ENCODE results near the gene FH. TPM values are rescaled to one million over a fixed set of nuclear protein-coding genes. Genes with fewer than 3 reads are reported as not detected.
A peak's percentile ranks its signal among the peaks of the same experiment; 100 is the strongest.

Gene FH
- polyA plus RNA-seq, 1 donor (not counting 4 experiments of a cell fraction or from before 2014, with no cell fraction given): 101 TPM

- H3K4me1 ChIP-seq (ENCODE audit: control insufficient read depth, extremely low read depth, insufficient read depth, low read length): peaks cover 8% of the 10 kb centered on the region
- no peaks in the 10 kb centered on the region for H3K9me3 ChIP-seq (ENCODE audit: control insufficient read depth, low read depth, low read length)
- H2AFZ ChIP-seq (ENCODE audit: control insufficient read depth, low read length): peak overlapping the region; percentile 66
- peak overlapping the region; percentile 3 for H3K27ac ChIP-seq (ENCODE audit: control insufficient read depth, insufficient read depth, low read length)
- no peaks in the 10 kb centered on the region for H3K27me3 ChIP-seq (ENCODE audit: control insufficient read depth, extremely low read depth, insufficient read depth, low read length)
- H3K9ac ChIP-seq (ENCODE audit: control insufficient read depth, extremely low read depth, insufficient read depth, low read length): no peak overlapping the region
- no peak for DNase-seq (ENCODE audit: low read depth, low spot score)
- FAIRE-seq: peak; percentile 61
- H4K20me1 ChIP-seq (ENCODE audit: control insufficient read depth, extremely low read depth, insufficient read depth, low read length): no peaks in the 10 kb centered on the region
- H3K4me2 ChIP-seq (ENCODE audit: control insufficient read depth, extremely low read depth, insufficient read depth, low read depth, low read length): peak overlapping the region; percentile 2
- TF ChIP-seq EZH2 (IDR thresholded peaks at IDR 0.05; ENCODE audit: low read length): no peak
- TF ChIP-seq, protein P1, sequence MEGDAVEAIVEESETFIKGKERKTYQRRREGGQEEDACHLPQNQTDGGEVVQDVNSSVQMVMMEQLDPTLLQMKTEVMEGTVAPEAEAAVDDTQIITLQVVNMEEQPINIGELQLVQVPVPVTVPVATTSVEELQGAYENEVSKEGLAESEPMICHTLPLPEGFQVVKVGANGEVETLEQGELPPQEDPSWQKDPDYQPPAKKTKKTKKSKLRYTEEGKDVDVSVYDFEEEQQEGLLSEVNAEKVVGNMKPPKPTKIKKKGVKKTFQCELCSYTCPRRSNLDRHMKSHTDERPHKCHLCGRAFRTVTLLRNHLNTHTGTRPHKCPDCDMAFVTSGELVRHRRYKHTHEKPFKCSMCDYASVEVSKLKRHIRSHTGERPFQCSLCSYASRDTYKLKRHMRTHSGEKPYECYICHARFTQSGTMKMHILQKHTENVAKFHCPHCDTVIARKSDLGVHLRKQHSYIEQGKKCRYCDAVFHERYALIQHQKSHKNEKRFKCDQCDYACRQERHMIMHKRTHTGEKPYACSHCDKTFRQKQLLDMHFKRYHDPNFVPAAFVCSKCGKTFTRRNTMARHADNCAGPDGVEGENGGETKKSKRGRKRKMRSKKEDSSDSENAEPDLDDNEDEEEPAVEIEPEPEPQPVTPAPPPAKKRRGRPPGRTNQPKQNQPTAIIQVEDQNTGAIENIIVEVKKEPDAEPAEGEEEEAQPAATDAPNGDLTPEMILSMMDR (optimal IDR thresholded peaks at IDR 0.05 in 1 of 3, IDR thresholded peaks at IDR 0.05 in 1 of 3, conservative IDR thresholded peaks at IDR 0.05 in 1 of 3; ENCODE audit: extremely low read depth in 1 of 3, insufficient read depth in 2 of 3, low read length in 3 of 3): no peak
- H3K36me3 ChIP-seq (ENCODE audit: control insufficient read depth in 2 of 2, extremely low read depth in 1 of 2, insufficient read depth in 2 of 2, low read length in 2 of 2): no peaks in the 10 kb centered on the region
- dilution Hi-C loops (cut with MboI; ENCODE audit: extremely low pct_ligation_motif_present, low sequenced_read_pairs): no loop called here
- H3K79me2 ChIP-seq (ENCODE audit: control insufficient read depth, insufficient read depth, low read length): no peaks in the 10 kb centered on the region
- no peaks in the 10 kb centered on the region for H3K9me1 ChIP-seq (ENCODE audit: control insufficient read depth, extremely low read depth, insufficient read depth, low read length)
- H3K4me3 ChIP-seq (ENCODE audit: control insufficient read depth in 2 of 3, extremely low read depth in 1 of 3, insufficient read depth in 2 of 3, low read depth in 1 of 3, low read length in 3 of 3): no peak overlapping the region
Observed at GRCh38 chr1:241475671-241476070, 43.9 kb downstream of the FH start.

GRCh38 chr1:241473026-241473425 lies 46.5 kb downstream of the FH start:
- DNase-seq (ENCODE audit: low read depth, low spot score) (no peak), FAIRE-seq (no peak)
- Histone ChIP-seq H3K9me3 (ENCODE audit: control insufficient read depth, low read depth, low read length) (no peaks in the 10 kb centered on the region), H3K4me1 (ENCODE audit: control insufficient read depth, extremely low read depth, insufficient read depth, low read length) (peaks cover 8% of the 10 kb centered on the region), H3K4me2 (ENCODE audit: control insufficient read depth, extremely low read depth, insufficient read depth, low read depth, low read length) (no peak overlapping the region), H2AFZ (ENCODE audit: control insufficient read depth, low read length) (no peak overlapping the region), H3K36me3 (ENCODE audit: control insufficient read depth in 2 of 2, extremely low read depth in 1 of 2, insufficient read depth in 2 of 2, low read length in 2 of 2) (no peaks in the 10 kb centered on the region), H3K27me3 (ENCODE audit: control insufficient read depth, extremely low read depth, insufficient read depth, low read length) (no peaks in the 10 kb centered on the region), H3K4me3 (ENCODE audit: control insufficient read depth in 2 of 3, extremely low read depth in 1 of 3, insufficient read depth in 2 of 3, low read depth in 1 of 3, low read length in 3 of 3) (no peak overlapping the region), H3K79me2 (ENCODE audit: control insufficient read depth, insufficient read depth, low read length) (no peaks in the 10 kb centered on the region), H4K20me1 (ENCODE audit: control insufficient read depth, extremely low read depth, insufficient read depth, low read length) (no peaks in the 10 kb centered on the region), H3K27ac (ENCODE audit: control insufficient read depth, insufficient read depth, low read length) (no peak overlapping the region), H3K9me1 (ENCODE audit: control insufficient read depth, extremely low read depth, insufficient read depth, low read length) (no peaks in the 10 kb centered on the region), H3K9ac (ENCODE audit: control insufficient read depth, extremely low read depth, insufficient read depth, low read length) (no peak overlapping the region)
- dilution Hi-C loops (cut with MboI; ENCODE audit: extremely low pct_ligation_motif_present, low sequenced_read_pairs): no loop called here
- no peak for TF ChIP-seq EZH2 (IDR thresholded peaks at IDR 0.05; ENCODE audit: low read length)
- TF ChIP-seq, protein P1 (optimal IDR thresholded peaks at IDR 0.05 in 1 of 3, IDR thresholded peaks at IDR 0.05 in 1 of 3, conservative IDR thresholded peaks at IDR 0.05 in 1 of 3; ENCODE audit: extremely low read depth in 1 of 3, insufficient read depth in 2 of 3, low read length in 3 of 3): no peak

Measured in keratinocyte (primary cell).